Stimulated activated CD8-positive, alpha-beta memory T cell treated with anti-CD3 and anti-CD28 coated beads, Interleukin-15, amount 100 ng/mL, for 24 hours (primary cell): Measurements from ENCODE around the gene ZNF618.
"Not testable (repeated sequence)": the region's sequence is repeated elsewhere in the genome, so short reads cannot be mapped to it uniquely, and the experiment has no call there.

Experiments used
- DNase-seq: peaks from one replicate; pipeline ENCODE4 v3.0.0-alpha.2; 2020; ENCODE audit warnings: low read depth

The ZNF618 gene

DNA sequence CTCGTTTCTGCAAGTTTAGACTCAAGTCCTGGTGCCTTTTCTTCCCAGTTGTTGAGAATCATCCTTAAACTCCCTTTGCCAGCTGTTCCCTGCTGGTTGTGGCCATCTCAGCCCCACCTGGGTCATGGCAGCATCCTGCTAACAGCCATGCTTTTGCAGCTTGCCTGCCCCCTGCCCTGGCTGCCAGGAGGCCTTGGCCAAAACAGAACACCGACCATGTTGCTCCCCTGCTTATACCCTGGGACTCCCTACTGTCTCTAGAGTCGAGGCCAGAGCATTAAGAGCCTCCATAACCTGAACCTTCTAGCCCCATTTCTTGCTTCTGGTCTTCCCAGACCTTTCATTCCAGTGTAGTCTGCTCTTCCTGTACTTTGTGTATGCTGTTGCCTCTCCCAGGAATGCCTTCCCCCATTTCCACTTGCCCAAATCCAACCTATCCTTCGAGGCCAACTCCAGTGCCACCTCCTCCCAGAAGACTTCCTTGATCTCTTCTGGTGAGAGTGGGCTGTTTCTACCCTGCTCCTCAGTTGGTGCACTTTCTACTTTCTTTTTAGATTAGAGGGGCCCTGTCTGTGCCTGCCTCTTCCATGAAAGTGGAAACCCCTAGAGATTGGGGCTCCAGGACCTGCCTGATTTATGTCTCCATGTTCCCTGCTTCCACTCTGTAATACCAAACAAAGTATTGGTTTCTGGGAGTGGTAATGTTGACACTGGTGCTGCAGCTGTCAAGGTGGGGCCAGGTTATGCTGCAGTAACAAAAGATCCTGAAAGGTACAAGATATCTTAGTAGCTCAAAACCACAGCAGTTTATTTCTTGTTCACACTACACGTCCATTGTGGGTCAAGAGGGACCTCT is 113.8 kb downstream of the ZNF618 start:
- DNase-seq, result no peak

DNA sequence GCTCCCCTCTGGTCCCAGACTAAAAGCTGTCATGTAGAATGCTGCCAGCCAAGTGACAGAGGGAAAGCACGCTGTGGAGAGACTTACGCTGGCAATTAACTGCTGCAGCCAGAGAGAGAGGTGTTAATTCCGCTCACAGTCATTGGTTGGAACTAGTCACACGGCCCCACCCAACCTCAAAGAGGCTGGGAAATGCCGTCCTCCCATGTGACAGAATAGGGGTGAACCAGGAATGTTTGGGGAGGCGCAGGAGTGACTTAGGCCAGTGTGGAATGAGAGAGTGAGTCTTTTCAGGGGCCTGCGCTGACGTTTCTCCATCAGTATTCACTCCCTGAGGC is 114.4 kb downstream of the ZNF618 start:
- no peak for DNase-seq

DNA sequence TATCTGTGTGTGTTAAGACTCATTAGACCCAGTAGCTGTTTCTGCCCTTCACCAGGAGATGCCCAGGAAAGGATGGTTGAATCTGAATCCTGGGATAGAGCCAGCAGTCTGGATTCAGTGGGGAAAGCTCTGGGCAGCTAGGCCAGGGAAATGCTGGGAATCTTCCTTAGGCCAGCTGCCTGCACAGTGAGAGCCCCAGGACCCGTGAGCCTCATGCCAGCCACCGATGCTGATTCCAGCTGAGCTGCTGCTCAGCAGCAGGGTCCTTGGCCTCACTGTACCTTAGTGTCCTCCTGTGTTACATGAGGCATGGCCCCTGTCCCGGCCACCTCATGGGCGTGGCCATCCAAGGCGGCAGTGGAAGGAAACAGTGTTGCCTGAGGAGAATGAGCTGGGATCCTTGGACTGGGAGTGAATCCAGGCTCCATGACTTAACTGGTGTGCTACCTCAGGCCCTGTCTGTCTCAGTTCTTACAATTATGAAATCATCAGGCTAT is 114.9 kb downstream of the ZNF618 start:
- no peak for DNase-seq

DNA sequence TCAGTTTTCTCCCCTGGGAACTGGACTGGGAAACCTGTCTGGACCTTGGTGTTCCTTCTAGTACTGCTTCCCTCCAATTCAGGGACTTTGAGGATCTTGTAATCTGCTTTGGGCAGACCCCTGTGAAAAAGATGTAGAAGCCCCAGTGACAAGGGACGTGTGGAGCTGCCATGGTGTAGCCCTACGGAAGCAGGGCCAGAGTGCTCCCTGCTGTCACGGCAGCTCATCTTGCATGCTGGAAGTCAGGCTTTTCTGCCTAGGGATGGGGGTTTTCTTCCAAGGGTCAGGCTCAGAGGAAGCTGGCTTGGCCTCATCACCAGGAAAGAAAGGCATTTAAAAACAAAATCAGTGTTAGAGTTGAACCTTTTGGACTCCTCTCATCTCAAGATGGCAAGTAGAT is 115.6 kb downstream of the ZNF618 start:
- DNase-seq, result no peak

DNA sequence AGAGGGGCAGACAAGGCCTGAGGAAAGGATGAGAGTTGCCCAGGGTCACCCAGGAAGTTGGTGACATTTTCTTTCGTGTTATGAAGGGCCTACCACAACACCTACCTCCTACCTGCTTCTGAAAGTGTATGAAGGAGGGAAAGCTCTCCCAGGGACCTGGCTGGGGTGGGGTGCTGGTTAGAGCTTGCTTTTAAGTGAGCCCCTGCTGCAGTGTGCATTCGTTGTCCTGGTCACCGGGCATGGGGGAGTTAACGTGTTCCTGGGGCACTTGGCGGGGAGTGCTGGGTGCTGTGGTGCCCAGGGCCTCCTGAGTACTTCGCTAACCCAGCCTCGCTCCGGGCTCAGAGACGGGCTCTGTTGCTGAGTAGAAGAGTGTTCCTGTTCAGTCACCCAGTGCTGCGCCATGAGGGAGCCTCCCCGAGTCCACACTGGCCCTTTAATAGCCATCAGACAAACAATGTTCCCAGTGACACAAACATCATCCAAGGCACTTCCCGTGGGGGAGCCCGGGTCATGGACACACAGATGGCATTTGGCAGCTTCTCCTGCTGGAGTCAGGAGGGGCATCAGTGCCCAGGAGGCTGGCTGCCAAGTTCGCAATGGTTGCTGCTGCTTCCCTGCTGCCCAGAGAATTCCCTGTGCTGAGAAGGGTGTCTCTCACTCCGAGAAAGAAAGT is 116.3 kb downstream of the ZNF618 start:
- no peak for DNase-seq

DNA sequence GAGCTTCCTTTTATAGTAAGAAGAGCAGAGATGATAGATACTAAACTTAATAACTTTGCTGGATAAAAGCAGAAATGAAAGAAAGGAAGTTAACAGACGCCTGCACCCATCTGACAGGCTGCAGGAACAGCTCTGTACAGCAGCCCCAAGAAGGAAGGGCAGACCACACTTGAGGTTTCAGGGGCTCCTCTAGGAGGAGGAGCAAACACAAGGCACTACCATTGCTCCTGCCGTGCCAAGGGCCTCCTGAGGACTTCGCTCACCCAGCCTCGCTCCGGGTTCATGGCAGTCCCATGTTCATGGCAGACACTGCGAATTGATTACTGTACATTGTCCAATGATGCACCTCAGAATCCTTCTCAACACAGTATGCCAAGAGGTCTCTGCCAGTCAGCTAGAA is 116.9 kb downstream of the ZNF618 start:
- DNase-seq, result no peak

DNA sequence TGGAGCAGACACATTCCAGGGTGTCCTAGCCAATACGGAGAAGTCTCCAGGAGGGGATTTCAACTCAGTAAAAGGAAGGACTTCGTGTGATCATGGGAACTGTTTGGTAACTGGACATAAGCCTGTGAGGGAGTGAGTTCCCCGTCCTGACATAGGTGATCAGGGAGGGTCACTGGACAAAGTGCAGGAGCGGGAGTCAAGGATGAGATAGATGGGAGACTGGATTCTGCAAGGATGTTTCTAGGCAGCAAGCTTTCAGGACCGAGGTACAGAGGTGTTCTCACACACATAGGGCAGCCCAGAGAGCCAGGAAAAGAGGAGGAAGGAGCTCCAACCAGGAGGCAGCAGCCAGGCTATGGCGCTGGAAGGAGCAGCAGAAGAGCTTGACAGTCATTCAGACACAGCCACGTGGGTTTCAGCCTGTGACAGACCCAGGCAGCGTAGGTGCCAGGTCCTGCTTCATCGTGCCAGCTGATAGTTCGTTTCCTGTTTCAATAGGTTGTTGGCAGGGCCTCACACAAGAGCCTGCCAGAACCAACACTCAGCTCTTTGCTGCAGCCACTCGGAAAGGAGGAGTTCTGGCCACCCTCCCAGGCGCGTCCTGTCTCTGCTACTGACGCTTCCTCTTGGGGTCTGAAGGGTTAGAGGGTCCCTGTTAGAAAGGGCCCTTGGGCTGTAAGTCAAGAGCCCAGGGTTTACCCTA is 117.9 kb downstream of the ZNF618 start:
- DNase-seq, result no peak

DNA sequence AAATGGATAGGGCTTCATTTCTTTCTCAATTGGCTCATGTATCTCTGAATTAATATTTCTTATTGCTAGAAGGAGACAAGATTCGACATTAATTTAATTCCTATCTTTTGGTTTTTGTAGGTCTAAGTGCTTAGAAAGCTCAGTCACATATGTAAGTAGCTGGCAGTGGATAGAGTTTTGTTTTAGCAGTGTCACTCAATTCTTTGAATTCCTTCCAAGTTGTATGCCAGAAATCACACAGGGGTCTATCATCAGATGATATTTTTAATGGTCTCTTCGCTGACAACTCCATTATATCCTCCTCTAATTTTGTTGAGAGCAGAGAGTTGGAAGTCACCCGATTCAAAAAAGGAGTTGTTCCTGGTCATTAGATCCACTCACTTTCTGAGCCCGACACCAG is 119.3 kb downstream of the ZNF618 start:
- DNase-seq, result no peak

DNA sequence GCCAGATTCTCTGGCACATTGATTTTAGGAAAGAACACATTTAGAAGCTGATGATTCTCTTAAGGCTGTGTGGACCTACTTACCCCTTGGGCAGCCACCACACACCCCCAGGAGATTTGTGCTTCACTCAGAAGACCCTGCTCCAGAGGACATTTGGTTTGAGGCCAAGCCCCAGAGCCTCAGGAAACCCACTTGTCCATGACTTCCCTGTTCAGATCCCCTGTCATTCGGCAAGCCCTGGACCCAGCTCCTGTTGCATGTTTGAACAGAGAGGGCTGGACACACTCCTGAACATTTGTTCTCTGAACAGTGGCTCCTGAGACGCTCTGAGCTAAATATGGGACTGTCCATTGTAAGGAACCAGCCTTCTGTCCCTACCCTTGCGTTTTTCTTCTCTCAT is 119.9 kb downstream of the ZNF618 start:
- no peak for DNase-seq

DNA sequence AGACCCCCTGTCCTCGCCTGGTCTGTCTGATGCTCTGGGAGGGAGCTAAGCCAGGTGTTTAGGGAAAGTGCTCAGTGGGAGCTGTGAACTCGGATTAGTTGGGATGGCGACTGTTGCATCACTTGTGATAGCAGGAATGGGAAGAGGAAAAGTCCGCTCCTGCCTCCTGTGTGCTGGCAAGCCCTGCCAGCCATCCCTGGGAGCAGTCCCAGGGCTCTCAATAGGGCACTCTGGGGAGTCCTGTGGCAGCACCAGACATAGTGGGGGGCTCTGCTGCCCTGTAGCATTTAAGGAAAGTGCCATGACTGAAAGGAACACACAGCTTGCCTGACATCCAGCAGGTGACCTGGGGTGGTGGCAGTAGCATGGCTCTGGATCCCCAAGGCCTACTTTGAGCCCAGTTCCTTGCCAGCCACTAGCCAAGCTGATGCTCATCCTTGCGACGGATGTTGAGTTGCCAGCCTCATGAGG is 120.5 kb downstream of the ZNF618 start:
- DNase-seq, result no peak

DNA sequence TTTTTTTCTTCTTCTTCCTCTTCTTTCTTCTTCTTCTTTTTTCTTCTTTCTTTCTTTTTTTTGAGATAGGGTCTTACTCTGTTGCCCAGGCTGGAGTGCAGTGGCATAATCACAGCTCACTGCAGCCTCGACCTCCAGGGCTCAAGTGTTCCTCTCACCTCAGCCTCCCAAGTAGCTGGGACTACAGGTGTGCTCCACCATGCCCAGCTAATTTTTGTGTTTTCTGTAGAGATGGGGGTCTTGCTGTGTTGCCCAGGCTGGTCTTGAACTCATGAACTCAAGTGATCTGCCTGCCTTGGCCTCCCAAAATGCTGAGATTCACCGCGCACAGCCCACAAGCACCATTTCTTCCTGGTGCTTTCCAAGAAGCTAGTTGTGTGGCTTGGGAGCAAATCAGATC is 121.0 kb downstream of the ZNF618 start:
- DNase-seq, result not testable (repeated sequence)

DNA sequence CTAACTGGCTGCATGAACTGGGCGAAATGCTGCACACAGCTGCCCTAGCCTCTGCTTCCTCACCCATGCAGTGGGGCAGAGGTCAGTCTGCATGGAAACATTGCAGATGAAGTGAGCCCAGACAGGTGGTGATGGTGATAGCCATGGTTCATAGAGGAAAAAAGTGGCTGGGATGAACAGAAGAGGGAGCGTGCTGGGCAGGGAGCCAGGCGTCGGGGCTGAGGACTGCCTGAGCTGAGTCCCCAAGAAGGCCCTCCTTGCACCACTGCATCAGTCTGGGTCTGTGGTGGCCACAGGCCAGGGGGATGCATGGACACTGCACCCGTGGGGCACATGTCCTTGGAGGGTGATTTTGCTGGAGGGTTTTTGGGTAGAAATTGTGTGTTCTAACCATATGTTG is 121.5 kb downstream of the ZNF618 start:
- no peak for DNase-seq

DNA sequence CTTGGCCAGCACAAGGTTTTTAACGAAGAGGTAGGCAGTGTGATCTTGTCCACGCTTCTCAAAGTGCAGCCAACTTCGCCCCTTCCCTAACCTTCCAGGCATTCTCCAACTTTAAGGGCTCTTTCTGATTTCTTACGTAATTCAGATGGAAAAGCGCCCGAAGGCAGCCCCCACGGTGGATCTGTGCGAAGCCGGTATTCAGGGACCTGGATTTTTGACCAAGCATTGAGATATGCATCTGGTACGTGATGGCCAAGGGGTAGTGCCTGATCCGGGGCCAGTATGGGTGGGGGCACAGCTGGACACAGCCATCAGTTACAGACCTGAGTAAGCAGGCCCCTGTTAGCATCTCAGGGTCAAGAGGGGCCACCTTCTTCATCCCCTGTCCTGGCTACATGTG is 122.0 kb downstream of the ZNF618 start:
- DNase-seq, result no peak

DNA sequence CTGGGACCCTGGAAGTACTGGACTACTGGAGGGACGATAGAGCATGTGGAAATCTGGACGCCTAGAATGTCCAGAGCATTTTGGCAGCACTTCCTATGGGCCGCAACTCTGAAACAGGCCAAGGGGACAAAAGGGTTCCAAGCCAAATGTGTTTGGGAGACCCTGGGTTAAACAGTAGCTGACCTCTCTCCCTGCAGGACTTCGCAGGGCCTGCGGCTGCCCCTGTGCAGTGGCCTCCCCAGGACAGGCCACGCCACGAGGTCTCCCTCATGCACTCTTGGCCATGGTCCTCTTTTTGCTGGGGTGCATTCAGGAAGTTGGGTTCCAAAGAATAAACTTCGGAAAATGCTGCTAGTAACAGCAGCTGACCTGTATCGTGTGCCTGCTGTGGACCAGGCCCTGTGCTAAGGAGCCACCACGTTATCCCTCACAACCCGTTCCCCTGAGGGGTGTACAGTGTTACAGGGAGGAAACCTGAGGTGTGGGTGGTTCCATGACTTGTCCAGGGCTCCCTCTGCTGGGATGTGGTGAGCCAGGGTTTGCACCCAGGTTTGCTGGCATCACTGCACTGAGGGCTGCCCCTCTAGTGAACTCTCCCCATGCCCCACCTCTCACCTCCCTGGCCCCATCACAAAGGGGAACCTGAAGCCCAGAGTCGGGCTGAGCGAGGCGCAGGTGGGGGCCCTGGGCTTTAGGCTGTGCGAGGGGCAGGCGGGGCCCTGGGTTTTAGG is 122.6 kb downstream of the ZNF618 start:
- no peak for DNase-seq

DNA sequence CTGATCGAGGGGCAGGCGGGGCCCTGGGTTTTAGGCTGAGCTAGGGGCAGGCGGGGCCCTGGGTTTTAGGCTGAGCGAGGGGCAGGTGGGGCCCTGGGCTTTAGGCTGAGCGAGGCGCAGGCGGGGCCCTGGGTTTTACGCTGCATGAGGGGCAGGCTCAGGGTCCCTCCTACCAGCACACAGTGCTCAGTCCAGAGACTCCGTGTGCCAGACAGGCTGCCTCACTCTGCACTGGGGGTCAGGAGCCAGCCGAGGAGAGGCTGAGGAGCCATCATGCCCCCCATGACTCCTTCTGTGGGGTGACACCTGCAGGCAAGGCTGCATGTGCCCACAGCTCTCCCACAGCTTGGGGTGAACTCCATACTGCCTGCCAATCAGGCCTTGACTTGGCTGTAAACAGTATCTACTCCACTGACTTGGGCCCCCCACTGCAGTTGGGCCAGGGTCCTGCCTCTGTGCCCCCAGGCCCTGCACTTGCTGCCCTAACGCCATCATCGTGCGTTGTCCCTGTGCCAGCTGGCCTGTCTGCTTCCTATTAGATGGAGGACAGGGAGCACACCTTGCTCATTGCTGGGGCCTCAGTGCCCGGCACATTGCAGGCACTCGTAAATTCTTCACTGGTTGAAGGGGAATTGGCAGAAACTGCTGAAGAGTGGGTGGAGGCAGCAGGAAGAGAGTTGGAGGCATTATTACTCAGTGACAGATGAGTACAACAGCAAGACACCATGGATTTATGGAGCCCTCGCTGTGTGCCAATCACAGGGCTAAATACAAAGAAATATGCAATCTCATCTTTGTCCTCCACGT is 123.3 kb downstream of the ZNF618 start:
- DNase-seq, result no peak

DNA sequence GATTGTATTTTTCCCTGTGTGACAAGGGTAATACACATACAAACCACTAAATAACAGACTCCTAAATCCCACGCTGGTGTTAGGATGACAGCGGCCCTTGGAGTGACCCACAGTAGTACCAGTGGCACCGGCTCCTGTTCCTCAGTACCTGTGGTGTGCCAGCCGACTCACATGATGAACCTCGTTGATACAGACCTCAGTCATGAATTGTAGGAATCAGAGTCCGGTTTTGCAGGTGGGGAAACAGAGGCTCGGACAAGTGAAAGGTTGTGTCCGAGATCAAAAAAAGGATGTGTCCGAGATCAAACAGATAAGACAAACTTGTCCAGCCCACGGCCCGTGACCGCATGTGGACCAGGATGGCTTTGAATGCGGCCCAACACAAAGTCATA is 124.0 kb downstream of the ZNF618 start:
- no peak for DNase-seq

DNA sequence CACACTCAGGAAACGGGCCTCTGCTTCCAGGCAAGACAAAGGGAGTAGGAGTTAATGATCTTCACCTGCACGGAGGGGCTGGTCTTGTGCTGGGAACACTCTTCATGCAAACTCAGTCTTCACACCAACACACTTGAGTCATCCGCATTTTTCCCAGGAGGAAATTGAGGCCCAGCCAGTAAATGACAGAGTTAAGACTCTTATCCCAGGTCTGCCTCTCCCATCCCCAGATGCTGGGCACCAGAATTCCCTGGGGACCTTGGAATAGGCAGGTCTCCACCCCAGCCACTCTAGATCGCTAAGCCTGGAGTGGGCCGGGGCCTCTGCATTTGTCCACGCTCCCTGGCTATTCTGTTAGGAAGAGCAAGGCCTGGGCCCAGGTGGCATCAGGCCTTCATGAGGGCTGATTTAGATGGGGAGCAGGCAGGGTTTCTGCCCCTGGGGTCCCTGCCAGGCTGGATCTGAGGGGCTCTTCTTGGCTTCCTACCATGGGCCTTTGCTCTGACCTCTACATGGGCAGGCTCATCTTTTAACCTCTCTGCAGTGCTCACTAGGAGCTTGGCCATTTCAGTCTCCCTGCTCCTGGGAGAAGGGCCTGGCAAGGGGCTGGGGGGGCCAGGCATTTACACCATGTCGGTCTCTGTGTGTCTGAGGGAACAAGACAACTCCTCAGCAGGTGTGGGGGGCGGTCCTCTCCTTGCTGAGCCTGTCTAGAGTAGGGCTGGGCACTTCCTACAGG is 124.7 kb downstream of the ZNF618 start:
- DNase-seq, result no peak

DNA sequence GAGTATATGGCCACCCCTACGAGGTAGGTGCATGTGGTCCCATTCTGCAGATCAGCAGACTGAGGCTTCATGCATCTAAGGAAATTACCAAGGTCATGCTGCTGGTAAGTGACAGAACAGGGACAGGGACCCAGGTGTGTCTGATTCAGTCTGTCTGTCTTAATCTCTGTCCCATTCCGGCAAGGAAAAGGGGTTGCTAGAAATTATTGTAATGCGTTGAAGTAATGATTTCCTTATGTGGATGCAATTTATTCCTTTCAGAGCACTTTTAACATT is 125.2 kb downstream of the ZNF618 start:
- no peak for DNase-seq

DNA sequence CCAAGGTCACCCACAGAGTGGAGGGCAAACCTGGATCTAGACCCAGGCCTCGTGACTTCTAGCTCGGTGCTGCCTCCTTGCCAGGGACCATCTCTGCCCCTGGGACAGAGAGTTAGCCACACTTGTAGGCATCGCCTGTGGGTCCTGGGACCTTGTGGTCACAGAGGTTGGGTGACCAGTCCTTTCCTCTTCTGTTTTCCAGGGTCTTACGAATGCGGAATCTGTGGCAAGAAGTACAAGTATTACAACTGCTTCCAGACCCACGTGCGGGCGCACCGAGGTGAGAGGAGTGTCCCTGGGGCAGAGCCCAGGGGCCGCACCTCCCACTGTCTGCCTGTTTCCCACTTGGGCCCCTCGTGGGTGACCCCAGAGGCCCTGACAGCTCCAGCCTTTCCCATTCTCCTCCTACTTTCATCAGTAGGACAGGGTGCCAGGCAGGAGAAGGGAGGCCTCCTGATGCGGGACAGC is 125.7 kb downstream of the ZNF618 start:
- no peak for DNase-seq

DNA sequence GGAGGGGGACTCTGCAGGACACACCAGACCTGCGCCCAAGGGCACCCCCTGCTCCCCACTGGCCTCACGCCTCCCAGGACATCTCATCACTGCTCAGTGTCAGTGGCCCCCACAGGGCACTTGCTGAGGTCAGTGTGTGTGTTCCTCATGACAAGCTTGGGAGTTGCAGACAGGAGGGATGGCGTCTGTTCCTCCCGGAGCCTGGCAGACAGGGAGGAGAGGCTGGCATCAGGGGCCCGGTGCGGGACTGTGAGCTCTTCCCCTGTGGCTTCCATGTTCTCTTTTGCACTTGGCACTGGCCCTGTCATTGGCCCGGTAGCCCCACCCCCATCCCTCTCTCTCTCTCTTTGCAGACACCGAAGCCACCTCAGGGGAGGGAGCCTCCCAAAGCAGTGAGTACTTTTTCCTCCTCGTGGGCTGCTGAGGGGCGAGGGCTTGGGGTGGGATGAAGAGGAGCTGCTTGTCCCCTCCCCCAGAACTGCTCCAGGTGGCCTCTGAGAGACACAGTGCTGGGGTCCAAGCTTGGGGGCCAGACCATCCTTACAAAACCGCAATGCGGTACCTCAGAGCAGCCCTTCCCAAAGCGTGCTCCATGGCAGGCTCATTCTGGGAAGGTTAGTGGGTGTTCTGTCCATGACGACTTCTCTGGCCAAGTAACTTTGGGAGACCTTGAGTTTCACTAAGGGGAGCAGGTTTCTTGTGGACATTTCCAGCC is 126.3 kb downstream of the ZNF618 start:
- DNase-seq, result no peak
